GM18507 (cell line): Measurements from ENCODE around the gene TCERG1L.

ENCODE experiments used
- DNase-seq: peaks from one replicate; pipeline ENCODE4 v3.0.0; 2011; ENCODE audit warnings: low read depth; ENCODE audit not compliant: insufficient read length; ENCODE audit errors: extremely low spot score
- FAIRE-seq: peaks from 2 replicates; lab custom pipeline; 2011; peaks lifted over from hg19 to GRCh38; lab: Jason Lieb, UNC

TCERG1L gene

DNA sequence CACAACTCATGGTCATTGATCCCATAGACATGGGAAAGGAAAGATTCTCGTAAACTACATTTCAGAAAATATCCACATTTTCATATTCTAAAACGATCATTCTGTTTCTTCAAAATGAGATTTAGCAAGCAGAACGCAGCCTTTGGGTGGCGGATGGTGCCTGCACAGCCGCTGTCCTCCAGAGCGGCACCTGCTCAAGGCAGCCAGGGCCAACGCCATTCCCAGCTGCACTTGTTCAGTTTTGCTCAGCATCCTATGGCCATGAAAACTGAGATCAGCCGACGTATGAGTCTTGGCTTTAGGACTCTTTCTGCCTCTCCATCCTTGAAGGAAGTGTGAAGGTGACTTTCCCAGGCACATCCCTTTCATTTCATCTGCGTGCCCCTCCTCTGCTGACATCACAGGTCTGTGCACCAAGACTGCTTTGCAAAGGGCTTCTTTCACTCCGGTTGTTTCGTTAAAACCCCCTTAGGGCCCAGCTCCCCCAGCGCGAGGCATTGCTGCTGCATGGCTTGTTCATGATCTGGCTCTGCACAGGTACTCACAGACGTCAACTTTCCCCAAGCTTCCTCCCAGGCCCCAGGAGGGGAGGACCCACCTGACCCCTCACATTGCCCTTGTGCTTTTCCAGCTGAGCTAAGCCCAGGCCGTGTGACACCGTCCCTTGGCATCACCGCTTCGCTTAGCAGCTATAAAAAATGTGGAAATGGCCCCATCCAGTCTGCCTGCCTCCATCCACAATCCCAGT lies 37.2 kb downstream of the TCERG1L start:
- no peak for DNase-seq
- no peak for FAIRE-seq

DNA sequence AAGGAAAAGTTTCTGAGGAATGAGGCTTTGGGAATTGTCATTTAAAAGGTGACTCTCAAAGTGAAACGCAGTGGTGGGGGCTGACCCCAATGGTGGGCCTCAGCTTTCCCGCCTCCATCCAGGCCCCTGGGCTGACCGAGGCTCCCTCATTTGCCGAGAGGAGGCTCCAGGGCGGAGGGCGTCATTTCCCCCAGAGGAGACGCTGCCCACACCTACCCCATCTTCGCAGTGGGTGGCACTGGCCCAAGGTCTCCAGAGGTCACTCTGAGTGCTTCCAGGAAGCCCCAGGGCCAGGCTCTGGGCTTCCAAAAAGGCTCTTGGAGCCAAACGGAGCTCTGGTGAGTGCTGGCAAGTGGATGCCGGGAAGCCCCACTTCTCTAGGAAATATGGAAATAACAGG lies 38.0 kb downstream of the TCERG1L start:
- no peak for DNase-seq

DNA sequence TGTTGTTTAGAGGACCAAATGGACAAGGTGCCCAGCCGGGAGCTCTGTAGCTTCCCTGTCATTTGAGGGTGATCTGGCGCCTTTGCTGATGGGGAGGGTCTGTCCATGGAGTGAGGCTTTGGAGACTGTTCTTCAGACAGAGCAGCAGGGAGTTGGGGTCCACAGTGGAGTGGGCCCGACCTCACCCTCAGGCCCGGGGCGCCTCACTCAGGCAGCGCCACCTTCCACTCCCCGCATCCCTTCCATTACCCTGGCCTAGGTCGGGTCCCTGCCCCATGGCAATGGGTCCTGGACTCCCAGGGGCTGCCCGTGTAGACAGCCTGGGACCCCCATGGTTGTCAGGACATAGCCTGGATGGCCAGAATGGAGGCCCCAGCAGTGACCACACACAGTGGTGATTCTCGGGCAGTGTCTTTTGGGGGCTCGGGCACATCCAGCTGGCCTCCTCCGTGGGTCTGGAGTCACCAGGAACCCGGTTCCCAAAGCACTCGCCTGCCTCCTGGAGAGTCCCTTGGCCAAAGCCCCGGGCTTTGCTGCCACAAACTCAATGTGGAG lies 38.5 kb downstream of the TCERG1L start:
- no peak for DNase-seq
- FAIRE-seq, result no peak

More for the DNA sequence above, 38.0 kb downstream of the TCERG1L start:
- no peak for FAIRE-seq

- FAIRE-seq, result no peak
- no peak for DNase-seq
Measured at GRCh38 chr10:131271966-131272365, 39.6 kb downstream of the TCERG1L start.

DNA sequence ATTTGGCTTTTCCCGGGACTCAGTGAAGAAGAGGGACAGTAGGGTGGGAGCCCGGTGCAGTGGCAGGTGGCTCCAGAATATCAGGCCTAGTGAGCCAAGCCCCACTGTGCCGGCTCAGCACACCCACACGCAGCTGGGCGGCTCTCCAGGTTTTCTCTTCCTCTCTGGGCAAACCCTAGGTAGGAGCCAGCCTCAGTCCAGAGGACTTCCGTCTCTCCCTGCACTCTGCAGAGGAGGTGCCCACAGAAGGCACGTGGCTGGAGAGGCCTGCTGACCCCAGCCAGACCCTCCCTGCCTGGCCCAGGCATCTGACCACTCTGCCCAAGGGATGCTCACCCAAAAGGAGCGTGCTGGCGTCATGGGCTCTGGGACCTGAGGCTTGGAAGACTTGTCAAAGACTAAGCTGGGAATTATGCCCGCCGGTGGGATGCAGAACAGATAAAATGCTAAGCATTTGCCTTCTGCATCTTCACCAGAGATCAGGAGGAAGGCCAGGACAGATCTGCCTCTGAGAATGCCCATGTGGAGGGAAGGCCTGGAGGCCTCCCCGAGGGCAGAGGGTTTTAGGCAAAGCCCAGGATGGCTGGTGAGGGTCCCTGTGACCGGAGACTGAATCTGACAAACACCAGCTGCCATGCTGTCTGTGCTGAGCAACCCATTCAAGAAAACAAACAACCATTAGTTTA lies 40.2 kb downstream of the TCERG1L start:
- FAIRE-seq, result no peak
- no peak for DNase-seq

DNA sequence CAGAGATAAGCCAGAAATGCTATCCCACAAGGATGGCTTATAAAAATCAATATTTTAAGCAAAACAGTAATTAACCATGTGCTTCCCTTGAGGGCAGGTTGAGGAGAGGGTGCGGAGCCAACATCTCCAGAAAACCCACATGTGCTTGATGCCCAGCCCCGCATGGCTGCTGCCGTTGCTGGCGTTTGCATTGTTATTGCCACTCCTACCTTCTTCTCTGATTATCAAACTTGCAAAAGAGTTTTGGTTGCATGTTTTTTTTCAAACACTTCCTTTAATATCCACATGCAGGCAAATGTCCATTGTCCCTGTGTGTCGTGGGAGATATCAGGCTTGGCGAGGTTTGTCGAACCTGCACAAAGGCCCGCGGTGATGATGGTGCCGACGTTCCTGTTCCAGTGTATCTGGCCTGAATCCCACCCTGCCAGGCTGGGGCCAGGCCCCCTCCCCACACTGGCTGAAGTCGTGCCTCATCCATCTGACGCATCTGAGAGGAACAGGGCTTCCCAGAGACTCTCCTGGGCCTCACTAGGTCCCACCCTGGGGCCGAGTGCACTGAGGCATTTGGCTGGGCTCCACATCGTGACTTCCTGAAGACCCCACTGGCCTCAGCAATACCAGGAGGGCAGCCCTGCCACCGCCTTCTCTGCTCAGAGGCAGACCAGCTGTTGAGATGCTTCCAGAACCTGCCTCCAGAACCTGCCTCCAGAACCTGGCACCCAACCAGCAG lies 40.9 kb downstream of the TCERG1L start:
- DNase-seq (no peak), FAIRE-seq (no peak)

- DNase-seq (no peak), FAIRE-seq (no peak)
Measured at GRCh38 chr10:131269776-131270460, 41.6 kb downstream of the TCERG1L start.

DNA sequence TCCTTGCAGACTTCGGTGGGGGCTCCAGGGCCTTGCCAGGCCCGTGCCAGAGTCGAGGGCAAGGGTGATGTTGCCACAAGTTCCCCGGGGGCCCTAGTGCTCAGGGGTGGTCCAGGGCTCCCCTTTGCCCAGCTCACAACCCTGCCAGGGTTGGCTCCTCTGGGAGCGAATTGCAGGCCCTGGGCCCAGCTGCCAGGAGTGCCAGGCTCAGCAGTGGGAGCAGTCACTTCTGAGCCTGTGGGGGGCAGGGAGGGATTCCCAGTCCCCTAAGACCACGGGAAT lies 43.8 kb downstream of the TCERG1L start:
- no peak for FAIRE-seq

GRCh38 chr10:131266936-131267813 lies 44.3 kb downstream of the TCERG1L start:
- no peak for DNase-seq
- no peak for FAIRE-seq

More for the DNA sequence above, 43.8 kb downstream of the TCERG1L start:
- no peak for DNase-seq

GRCh38 chr10:131264110-131264788 lies 47.3 kb downstream of the TCERG1L start:
- no peak for DNase-seq

DNA sequence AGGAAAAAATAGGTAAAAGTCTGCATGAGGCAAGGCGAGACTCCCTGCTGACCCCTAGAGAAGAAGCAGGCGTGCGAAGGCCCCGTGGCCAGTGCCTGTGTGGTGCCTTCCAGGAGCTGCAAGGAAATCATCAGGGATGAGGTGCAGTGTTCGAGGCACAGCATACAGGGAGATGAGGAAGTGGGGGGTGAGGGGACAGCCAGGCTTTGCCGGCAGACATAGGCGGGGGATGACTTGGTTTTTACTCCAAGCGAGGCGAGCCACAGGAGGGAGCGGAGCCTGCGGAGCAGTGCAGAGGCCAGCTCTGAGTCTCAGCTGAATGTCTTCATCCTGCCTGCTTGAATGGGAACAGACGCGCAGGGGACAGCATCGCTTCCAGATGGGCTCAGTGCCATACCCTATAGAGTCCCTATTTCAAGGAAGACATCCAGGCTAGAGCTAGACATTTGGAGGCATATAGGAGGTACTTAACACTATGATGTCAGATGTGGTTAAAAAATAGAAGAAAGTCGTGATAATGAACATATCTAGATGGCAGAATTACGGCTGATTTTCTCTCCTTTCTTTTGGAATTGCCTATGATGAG lies 49.5 kb downstream of the TCERG1L start:
- no peak for FAIRE-seq

More at GRCh38 chr10:131264110-131264788, 47.3 kb downstream of the TCERG1L start:
- FAIRE-seq, result no peak

GRCh38 chr10:131260452-131261211 lies 50.9 kb downstream of the TCERG1L start:
- FAIRE-seq (no peak), DNase-seq (no peak)

More for the DNA sequence above, 49.5 kb downstream of the TCERG1L start:
- DNase-seq, result no peak

DNA sequence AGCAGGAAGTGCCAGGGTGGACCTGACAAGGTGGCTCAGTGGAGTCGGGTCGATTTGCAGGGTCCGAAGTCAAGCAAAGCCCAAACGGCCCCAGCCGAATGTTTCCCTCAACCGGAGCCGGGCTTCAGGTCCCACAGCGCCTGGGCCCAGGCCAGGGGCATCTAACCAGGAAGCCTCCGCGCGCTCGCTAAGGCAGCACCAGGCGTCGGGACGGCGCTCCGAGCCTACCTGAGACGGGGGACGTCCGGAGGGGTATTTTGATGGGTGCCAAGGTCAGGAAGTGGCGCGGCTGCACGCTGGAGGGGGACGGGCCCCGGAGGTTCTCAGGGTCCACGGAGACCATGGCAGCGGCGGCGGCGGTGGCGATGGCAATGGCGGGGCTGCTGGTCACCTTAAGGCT lies 51.5 kb downstream of the TCERG1L start:
- FAIRE-seq (no peak), DNase-seq (no peak)

DNA sequence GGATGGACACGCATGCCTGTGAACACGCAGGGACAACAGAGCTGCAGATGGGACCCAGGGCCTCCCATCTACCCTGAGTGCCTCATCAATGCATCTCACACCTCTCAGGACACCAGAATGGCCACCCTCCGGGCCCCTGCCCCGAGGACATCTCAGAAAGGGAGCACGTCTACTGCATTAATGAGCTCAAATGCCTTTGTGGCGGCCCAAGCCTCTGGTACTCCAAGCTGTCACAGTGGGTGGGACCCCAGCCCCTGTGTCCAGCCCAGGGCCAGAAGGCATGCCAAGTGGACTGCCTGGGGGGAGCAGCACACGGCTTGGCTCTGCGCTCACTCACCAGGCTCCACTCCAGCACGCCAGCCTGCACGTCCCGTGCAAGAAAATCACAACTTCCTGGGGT lies 52.0 kb downstream of the TCERG1L start:
- FAIRE-seq (no peak), DNase-seq (no peak)

- FAIRE-seq (no peak), DNase-seq (no peak)
Measured at GRCh38 chr10:131258256-131258655, 53.3 kb downstream of the TCERG1L start.

DNA sequence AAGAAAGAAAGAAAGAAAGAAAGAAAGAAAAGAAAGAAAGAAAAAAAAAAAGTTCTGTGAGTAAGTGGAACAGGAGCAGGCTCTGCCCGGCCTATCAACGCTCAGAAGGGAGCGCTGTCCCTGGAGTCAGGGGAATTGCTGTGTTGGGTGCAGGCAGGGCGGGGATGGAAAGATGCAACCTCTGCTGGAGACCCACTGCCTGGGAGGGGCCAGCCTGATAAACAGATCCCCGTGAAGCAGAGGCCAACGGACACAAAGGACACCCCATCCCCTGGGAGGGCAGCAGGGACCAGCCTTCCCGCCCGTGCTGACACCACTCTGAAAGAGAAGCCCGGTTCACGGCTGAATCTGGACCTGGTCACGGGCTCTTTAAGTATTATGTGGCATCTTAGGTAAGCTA lies 54.5 kb downstream of the TCERG1L start:
- FAIRE-seq (no peak), DNase-seq (no peak)

- DNase-seq (no peak), FAIRE-seq (no peak)
Measured at GRCh38 chr10:131254859-131255252, 56.7 kb downstream of the TCERG1L start.
